GM23248 (cell line): ENCODE results near the gene PGAP6.

Experiments
- EZH2 ChIP-seq: fragments of 200-600 bp; sonication (generic); IDR thresholded peaks from 2 replicates; pipeline ENCODE4 v1.6.1; 2018; ENCODE audit warnings: antibody characterized with exemption, mild to moderate bottlenecking; ENCODE audit not compliant: insufficient read depth, poor library complexity, severe bottlenecking
- EZH2phosphoT487 ChIP-seq: fragments of 200-600 bp; sonication (generic); IDR thresholded peaks from 2 replicates; pipeline ENCODE4 v1.6.1; 2018; ENCODE audit warnings: antibody characterized with exemption, moderate library complexity, mild to moderate bottlenecking, low read depth; ENCODE audit not compliant: insufficient read depth

GRCh38 chr16:405548-406506 is 24.0 kb upstream of the PGAP6 start:
- no peak for TF ChIP-seq EZH2phosphoT487
- TF ChIP-seq EZH2 = no peak
